Retina (tissue), 1 donor: ENCODE results near the gene PRKAR1B.
"Not testable (repeated sequence)": the region's sequence is repeated elsewhere in the genome, so short reads cannot be mapped to it uniquely, and the experiment has no call there.

Experiments used
- DNase-seq: peaks from one replicate; pipeline ENCODE4 v3.0.0-alpha.2; 2016

The PRKAR1B gene

GRCh38 chr7:638256-639011, 88.6 kb downstream of the PRKAR1B start:
- DNase-seq: no peak

GRCh38 chr7:637826-638225, 89.3 kb downstream of the PRKAR1B start:
- no peak for DNase-seq

- DNase-seq: no peak
Measured at GRCh38 chr7:636396-636795, 90.7 kb downstream of the PRKAR1B start.

- not testable (repeated sequence) for DNase-seq
Measured at GRCh38 chr7:635687-636382, 91.2 kb downstream of the PRKAR1B start.

- DNase-seq: no peak
Measured at GRCh38 chr7:635227-635626, 91.9 kb downstream of the PRKAR1B start.

GRCh38 chr7:633381-634018, 93.6 kb downstream of the PRKAR1B start:
- no peak for DNase-seq

GRCh38 chr7:632831-633210, 94.3 kb downstream of the PRKAR1B start:
- no peak for DNase-seq

GRCh38 chr7:631964-632830, 94.9 kb downstream of the PRKAR1B start:
- no peak for DNase-seq

- DNase-seq: no peak
Measured at GRCh38 chr7:631291-631711, 95.8 kb downstream of the PRKAR1B start.

- no peak for DNase-seq
Measured at GRCh38 chr7:630539-630938, 96.5 kb downstream of the PRKAR1B start.

GRCh38 chr7:630111-630511, 97.0 kb downstream of the PRKAR1B start:
- no peak for DNase-seq

GRCh38 chr7:628826-629225, 98.3 kb downstream of the PRKAR1B start:
- DNase-seq: no peak

- DNase-seq: no peak
Measured at GRCh38 chr7:628402-628763, 98.7 kb downstream of the PRKAR1B start.

GRCh38 chr7:627661-628401, 99.2 kb downstream of the PRKAR1B start:
- DNase-seq: no peak

GRCh38 chr7:625376-625971, 101.6 kb downstream of the PRKAR1B start:
- DNase-seq: no peak

- DNase-seq: no peak
Measured at GRCh38 chr7:623464-623863, 103.6 kb downstream of the PRKAR1B start.

GRCh38 chr7:621572-622285, 105.4 kb downstream of the PRKAR1B start:
- no peak for DNase-seq

GRCh38 chr7:620885-621284, 106.2 kb downstream of the PRKAR1B start:
- no peak for DNase-seq

GRCh38 chr7:620056-620455, 107.0 kb downstream of the PRKAR1B start:
- no peak for DNase-seq

- DNase-seq: no peak
Measured at GRCh38 chr7:619368-619840, 107.7 kb downstream of the PRKAR1B start.
